HG03520 (cell line): ENCODE measurements around the gene PRSS33.

Experiments
- ATAC-seq: cut with Tn5 transposase; IDR thresholded peaks from one replicate; pipeline ENCODE4 v1.9.1; 2021; ENCODE audit warnings: mild to moderate bottlenecking, moderate library complexity; ENCODE audit not compliant: unreplicated experiment

PRSS33 gene

GRCh38 chr16:2787406-2787805 lies at the start of gene PRSS33:
TSS of gene PRSS33 (minus strand) at chr16:2787560. CDS start at chr16:2786547, 1,013 bp downstream.
- no peak for ATAC-seq

- ATAC-seq = no peak
These were observed 49.5 kb upstream of the PRSS33 start for GRCh38 chr16:2836646-2837508.

GRCh38 chr16:2835638-2836493 lies 48.5 kb upstream of the PRSS33 start:
- no peak for ATAC-seq

- ATAC-seq = no peak
These were observed 47.6 kb upstream of the PRSS33 start for GRCh38 chr16:2834968-2835367.

- no peak for ATAC-seq
These were observed 46.4 kb upstream of the PRSS33 start for GRCh38 chr16:2833776-2834175.

- ATAC-seq = no peak
These were observed 43.8 kb upstream of the PRSS33 start for GRCh38 chr16:2831203-2831602.

GRCh38 chr16:2830355-2830695 lies 43.0 kb upstream of the PRSS33 start:
- ATAC-seq = no peak

GRCh38 chr16:2829501-2830354 lies 42.4 kb upstream of the PRSS33 start, which contains the start of gene ZG16B:
TSS of gene ZG16B (plus strand) at chr16:2830303. CDS start at chr16:2830442, 139 bp downstream.
- no peak for ATAC-seq

GRCh38 chr16:2828876-2829430 lies 41.6 kb upstream of the PRSS33 start:
- ATAC-seq = no peak

- ATAC-seq = no peak
These were observed 41.1 kb upstream of the PRSS33 start for GRCh38 chr16:2828521-2828840.

- ATAC-seq = no peak
These were observed 40.6 kb upstream of the PRSS33 start for GRCh38 chr16:2827831-2828520.

- ATAC-seq = no peak
These were observed 40.0 kb upstream of the PRSS33 start for GRCh38 chr16:2827374-2827791.

GRCh38 chr16:2826591-2827373 lies 39.4 kb upstream of the PRSS33 start:
- ATAC-seq = no peak

GRCh38 chr16:2825906-2826305 lies 38.5 kb upstream of the PRSS33 start:
- ATAC-seq = no peak

- ATAC-seq = no peak
These were observed 37.8 kb upstream of the PRSS33 start for GRCh38 chr16:2825049-2825742.

GRCh38 chr16:2824626-2825025 lies 37.3 kb upstream of the PRSS33 start:
- no peak for ATAC-seq

- no peak for ATAC-seq
These were observed 35.1 kb upstream of the PRSS33 start for GRCh38 chr16:2822496-2822895.

- ATAC-seq = no peak
These were observed 34.8 kb upstream of the PRSS33 start for GRCh38 chr16:2822158-2822495.
